Smooth muscle cell of the brain vasculature (primary cell): Measurements from ENCODE around the gene NMNAT3.

Experiments
- DNase-seq: peaks from one replicate; pipeline ENCODE4 v3.0.0-alpha.2; 2012; ENCODE audit warnings: low read depth, low spot score

NMNAT3 gene

DNA sequence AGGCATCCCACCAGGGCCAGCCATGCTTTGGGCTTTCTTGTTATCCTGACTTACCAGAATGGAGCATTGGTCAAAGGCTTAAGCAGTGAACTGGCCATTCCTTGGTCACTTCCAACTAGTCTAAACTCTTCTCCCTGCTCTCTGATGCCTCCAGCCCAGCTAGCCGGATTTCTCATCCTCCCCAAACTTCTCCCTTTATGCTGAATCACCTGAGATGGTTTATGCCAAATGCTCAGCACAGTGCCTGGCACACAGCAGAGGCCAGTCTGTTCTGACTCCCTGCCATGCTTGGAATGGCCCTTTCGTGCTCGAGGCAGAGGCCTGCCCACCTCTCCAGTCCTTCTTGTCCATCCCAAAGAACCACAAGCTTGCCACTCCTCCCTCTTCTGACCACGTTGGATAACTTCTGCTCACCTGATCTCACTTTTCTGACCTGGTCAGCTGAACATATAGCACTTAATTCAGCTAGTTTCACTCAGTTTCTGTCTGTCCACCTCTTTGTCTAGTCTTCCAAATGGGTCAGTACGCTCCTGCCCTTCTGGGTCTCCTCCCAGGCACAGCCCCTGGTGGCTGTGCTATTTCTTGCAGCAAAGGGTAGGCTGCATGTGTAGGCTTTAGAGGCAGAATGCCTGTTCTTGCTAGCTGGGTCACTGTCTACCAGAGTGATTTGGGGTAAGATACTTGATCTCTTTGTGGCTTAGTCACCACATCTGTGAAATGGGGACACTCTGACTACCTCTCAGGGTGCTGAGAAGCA is 136.1 kb downstream of the NMNAT3 start:
- no peak for DNase-seq

DNA sequence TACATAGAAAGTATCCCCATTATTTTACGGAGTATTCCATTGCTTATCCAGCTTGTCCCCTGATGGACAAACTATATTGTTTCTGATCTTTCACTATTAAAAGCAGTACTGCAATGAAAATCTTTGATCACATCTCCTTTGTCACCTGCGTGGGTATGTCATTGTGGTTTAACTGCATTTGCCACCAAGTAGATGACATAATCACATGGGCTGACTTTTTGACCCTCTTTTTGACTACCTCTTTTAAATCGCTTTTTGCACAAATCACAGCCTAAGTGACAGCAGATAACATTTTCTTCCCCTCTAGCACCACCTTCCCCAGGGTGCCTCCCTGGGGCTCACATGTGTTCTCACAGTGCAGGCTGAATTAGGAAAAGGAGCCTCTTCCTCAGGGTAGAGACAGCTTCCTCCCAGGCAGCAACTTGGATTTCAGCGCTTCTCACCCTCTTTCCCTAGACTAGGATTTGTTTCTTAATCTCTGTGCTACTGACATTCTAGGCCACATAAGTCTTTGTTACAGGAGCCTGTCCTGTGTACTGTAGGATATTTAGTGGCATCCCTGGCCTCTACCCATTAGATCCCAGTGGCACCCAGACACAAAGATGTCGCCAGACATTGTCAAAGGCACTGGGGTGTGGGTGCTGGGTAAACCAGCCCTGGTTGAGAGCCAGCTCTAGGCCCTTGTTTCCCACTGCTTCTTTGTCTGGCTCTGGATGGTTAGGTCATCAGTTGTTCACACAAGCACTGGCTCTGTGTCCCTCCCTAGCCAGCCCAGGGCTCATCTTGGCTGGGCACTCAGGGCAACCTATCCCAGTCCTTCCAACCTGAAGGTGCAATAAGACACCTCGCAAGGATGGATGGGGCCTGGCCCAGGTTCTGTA is 136.9 kb downstream of the NMNAT3 start:
- DNase-seq: no peak

DNA sequence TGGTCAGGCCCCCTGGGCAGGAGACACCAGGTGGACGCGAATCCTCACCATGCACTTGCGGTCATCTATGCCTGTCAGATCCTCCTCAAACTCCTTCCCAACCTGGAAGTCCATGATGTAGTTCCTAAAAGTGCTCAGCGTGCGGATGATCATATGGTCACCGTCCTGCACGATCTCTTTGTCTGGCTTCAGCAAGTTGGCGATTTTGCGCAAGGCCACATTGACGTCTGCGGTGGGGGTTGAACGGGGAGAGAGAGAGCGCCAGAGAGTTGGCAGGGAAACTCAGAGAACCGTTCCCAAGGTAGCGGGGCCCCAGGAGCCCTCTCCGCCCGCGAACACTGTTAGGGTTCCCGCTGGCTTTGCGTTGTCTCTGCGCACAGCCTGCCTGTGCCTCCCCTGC is 139.0 kb downstream of the NMNAT3 start:
- DNase-seq: no peak

DNA sequence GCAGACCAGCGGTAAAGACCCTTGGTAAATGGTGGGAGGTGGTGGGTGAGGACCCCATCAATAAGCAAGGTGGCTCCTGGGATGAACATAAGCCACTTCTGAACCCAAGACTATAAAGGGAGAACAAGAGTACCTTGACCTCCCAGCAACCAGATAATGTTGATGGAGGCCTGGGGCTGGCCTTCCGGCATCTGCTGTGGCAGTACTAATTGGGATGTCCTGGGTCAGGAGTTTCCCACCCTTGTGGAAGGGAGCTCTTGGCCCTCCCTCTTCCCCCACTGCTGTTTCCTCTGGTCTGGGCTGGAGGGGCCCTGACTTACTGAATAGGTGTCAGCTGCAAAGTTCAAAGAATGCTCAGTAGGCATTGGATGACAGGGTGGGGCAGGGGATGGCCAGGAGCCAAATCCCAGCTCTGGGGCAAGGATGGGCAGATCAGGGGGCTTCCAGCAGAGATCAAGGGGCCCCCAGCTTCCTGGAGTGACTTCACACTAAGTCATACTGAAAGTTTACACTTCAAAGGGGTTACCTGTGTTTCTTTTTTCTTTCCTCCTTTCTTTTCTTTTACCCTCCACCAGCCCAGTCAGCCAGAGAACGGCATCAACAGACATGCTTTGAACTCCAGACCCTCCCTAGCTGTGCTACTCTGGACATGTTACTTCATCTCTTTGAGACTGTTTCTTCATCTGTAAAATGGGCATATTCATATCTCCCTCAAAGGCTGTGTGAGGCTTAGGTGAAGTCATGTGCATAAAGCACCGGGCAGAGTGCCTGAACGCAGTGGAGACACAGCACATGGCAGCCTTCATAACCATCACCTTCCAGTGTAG is 139.8 kb downstream of the NMNAT3 start:
- DNase-seq: no peak

DNA sequence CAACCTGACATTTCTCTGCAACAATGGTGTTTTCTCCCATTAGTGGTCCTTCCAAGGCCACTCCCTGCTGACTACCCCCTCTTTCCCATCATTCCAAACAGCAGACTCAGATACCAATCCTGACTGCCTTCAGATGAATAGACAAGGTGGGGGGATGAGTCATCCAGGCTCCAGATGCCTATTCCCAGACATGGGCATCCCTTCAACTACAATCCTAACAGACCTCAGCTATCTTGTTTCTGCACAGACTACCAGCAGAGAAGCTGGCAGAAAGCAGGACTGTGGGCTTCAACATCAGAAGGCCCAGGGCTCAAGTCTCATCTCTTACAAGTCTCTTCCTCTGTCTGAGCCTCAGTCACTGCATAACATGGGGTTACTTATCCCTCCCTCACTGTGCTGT is 140.4 kb downstream of the NMNAT3 start:
- DNase-seq: no peak

DNA sequence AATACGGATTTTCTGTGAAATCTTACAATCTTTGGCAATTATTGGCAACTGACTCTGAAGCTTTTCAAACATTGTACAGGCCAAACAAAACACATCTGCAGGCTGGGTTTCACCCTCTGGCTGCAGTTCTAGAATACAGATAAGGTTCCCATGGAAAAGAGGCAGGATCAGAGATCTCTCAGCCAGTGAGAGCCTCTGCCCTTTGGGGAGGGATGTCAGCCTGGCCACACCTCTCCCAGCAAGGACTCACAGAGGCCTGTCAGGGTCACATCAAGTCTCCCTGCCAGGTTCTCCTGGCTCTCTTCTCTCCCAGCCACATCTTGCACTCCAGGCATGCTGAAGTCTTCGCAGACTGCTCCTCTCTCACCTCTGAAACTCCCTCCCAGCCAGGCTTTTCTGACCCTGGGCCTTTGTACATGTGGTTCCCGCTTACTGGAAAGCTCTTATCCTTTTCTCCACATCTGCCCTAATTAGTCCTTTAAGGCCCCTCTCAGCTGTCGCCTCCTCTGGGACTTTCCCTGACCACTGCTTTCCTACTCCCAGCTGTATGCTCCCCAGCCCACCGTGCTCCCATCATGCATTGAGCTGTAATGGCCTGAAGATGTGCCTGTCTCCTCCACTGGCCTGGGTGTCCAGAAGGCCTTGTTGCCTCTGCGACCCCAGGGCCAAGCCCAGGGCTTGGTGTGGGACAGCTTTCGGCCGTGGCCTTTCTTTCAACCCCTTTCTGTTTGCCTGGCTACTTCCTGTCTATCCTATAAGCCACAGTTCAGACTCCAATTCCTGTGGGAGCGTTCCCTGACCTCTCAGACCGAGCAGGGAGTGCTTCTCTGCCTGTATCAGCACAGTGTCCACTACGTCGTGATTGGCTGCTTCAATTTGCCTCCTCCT is 142.5 kb downstream of the NMNAT3 start:
- no peak for DNase-seq

DNA sequence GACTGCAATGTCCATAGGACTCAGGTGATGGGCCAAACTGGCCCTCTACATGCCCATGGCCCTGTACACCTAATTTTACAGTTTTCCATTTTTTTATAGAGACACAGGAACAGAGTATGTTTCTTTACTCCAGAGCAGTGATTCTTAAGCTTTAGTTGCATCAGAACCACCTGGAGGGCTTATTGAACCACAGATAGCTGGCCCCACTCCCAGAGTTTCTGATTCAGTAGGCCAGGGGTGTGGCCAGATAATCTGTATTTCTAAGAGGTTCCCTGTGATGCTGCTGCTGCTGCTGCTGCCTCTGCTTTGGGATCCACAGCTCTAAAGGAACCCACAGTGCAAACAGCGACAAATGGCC is 143.3 kb downstream of the NMNAT3 start:
- DNase-seq: no peak

DNA sequence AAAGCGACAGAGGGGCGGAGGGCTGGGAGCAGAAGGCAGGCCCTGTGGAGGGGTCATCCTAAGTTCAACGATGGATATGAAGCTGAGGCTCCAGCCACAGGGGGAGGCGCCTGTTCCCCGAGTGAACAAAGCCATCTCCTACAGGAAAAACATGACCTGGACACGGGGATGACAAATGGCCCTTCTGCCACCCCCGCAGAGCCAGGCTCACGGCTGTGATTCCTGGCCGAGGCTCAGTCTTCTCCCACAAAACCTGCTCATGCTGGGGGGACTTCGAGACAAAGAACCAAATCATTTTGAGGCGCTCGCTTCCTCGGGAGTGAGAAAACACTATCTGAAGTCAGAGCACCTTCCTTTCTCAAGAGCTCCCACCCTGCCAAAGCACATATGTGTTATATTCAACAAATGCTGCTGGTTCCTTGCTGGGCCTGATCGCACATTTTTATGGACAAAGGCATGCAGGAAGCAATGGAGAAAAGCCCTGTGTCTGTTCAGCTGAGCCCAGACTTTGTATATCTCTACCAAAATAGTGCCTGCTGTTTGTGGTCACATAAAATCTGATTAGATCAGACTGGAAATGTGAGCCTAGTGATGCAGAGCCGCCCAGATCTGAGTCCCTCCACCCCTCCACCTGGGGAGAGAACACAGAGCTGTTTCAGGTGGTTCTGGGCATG is 143.9 kb downstream of the NMNAT3 start:
- no peak for DNase-seq

DNA sequence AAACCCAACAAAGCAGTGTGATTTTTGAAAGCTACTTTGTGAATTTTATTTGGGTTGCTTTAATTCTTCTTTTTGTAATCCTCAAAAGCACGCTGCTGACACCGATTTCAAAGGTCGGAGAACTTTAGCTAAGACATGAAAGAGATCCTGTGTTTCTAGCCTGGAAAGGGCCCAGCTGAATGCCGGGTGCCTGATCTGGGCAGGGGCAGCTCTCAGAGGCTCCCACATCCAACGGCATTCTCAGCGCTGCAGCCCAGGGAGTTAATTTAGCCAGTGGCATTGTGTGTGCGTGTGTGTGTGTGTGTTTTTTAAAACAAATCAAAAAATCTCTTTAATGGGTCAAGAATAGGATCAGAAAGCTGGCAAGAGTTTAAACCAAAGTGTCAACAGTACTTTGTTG is 144.8 kb downstream of the NMNAT3 start:
- DNase-seq: no peak

DNA sequence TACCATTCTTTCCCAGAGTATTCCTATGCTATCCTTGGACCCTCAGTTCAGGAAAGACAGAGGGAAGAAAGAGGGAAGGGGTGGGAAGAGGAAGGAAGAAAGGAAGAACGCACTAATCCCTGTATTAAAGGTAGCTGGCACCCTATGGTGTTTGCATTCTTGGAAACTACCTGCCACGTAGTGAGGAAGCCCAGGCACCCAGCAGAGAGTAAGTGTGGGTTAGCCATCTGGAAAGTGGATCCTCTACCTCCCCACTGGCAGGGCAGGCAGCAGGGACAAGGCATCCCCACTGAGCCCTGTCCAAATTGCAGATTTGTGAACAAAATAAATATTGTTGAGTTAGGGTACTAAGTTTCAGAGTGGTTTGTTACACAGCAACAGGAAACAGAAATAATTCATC is 147.1 kb downstream of the NMNAT3 start:
- DNase-seq: no peak

DNA sequence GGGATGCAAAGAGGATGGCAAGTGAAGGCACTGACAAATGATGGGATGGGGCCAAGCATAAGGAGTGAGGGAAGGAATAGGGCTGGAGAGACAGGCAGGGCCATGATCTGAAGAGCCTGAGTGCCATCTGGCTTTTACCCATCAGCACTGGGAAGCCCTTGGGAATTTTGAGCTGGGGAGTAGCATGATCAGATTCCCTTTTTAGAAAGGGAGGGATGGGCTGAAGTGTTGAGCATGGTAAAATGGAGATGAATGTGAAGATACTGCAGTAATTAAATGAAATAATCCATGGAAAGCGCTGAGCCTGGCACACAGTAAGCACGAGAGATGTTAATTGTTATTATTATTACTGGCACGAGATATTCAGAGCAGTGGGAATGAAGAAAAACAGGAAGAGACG is 148.1 kb downstream of the NMNAT3 start:
- DNase-seq: no peak

DNA sequence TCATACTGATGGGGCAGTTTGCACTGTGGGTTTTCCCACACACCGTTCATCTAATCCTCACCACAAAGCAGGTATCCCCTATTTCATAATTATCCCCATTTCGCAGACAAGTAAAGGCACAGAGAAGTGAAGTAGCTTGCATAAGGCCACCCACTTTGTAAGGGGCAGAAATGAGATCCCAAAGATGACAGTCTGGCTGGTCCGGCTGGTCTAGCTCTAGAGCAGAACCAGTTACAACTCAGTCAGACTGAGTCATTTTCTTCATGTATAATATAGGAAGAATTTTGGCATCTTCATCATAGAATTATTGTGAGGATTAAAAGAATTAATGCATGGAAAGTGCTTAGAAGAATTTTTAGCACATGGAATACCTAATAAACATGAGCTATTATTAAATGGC is 148.8 kb downstream of the NMNAT3 start:
- no peak for DNase-seq

DNA sequence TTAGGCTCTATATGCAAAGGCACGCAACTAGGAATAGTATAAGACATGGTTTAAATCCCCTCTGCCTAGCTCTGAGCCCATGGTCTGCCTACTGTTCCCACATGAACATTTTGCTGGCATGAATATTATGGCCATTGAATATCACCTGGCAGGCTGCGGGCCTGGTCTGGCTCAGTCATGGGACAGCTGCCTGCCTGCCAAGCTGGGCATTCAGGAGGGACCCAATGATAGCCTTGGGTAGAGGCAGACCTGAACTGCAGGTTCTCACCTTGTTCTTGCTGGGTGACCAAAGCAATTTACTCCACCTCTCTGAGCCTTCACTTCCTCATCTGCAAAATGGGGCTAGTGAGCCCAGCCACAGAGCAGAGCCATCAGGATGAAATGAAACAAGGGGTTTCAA is 149.5 kb downstream of the NMNAT3 start:
- DNase-seq: no peak

DNA sequence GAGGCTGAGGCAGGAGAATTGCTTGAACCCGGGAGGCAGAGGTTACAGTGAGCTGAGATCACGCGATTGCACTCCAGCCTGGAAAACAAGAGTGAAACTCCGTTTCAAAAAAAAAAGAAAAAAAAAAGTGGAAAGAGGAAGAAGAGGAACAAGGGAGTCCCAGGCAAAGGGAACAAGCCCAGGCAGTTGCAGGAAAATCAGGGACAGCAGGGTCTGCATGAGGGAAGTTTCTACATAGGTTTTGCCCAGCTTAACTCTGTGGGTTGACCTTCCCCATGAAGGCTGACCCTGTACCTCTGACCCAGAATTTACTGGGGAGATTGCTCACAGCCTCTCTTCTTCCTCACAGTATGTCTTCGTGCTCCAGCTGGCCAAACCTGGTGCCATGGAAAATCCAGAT is 150.5 kb downstream of the NMNAT3 start:
- no peak for DNase-seq

DNA sequence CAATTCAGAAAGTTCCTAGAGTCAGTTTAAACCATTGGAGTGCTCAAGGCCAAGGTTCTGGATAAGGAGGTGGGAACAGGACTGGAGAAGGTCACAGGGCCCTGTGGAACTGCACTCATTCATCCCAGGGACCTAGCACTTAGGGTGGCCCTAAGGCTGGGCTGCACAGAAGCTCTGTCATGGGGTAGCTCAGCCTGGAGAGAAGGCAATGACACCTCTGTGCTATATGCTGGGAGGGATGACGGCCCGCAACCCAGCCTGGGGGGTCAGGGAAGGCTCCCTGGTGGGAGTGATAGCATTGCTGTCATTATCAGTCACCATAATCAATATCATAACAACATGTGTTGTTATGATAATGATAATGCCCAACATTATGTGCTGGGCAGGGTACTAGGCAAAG is 151.6 kb downstream of the NMNAT3 start:
- no peak for DNase-seq

DNA sequence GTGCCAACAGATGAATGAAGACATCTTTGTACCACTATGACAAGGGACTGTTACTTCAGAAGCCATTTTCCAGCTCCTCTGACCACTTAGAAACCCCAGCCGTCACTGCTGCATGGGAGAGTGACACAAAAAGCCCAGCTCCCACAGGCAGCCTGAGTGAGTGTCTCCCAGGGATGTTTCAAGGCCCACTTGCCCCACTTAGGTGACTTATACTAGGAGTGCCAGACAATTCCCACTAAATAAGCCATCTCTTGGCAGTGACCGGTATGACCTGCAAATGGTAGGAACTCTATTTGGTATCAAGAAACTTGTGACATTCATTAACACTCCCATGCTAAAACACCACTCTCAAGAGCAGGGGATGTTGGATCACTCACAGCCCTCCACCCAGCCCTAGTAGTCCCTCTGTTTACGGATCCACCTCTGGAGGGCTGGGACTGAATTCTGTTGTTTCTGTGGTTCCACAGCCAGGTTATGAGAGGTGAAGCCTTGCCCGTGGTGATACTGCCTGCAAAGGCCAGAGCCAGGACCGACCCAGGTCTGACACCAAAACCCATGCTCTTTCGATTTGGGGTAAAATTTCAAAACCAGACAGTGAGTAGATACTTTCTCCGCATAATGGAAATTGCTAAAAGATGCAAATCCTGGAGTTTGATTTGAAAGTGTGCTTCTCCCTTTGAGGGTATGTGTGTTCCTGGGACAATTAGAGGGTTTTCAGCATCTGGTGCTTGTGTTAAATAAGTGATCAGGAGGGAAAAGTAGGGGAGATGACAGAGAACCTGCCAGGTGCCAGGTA is 152.7 kb downstream of the NMNAT3 start:
- no peak for DNase-seq

DNA sequence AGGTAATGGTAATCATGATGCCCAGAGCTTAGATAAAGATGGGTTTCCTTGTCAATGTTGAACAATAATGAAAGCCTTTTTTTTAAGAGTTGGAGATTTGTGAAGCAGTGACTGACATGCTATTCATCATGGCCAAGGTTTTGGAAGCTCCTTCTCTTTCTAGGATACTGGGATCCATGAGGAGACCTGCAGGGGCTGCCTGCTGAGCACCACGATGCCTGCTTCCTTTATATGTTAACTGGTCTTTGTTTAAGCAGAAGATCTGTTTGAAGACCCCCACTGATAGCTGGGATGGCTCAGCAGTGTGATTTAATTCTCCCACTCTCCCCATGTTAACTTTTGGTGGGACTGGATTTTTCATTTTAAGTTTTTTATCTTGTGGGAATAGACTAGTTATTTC is 154.1 kb downstream of the NMNAT3 start:
- no peak for DNase-seq

DNA sequence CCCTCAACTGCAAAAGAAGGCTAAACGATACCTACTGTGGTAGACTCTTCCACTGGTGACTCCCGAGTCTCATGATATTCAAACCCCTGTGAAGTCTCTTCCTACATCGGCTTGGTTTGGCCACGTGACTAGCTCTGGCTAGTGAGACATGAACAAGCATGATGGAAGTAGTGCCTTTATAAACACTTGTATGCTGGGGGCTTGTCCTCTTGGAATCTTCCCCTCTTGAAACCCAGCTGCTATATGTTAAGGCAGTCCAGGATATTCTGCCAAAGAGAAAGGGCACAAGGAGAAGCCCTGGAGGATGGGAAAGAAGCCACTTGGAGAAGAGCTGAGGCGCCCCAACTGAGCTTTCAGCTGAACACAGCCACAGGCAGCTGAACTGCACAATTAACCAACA is 154.6 kb downstream of the NMNAT3 start:
- DNase-seq: no peak

DNA sequence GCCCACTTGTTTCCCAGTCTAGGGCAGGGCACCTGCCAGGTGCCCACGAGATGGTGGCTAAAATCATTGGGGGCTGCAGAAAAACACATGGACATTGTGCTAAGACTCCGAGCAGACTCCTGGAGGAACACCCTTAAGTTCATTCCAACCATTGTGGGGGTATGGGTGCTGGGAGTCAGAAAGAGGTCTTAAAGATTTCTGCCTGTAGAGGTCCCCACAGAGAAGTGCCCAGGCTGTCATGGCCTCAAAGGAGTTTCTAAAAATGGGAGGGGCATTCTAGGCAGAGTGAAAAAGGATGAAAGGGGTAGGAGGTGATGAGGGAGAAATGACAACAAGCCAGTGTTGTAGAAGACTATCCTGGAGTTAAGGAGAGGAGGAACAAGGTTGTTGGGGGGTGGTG is 155.4 kb downstream of the NMNAT3 start:
- DNase-seq: no peak

DNA sequence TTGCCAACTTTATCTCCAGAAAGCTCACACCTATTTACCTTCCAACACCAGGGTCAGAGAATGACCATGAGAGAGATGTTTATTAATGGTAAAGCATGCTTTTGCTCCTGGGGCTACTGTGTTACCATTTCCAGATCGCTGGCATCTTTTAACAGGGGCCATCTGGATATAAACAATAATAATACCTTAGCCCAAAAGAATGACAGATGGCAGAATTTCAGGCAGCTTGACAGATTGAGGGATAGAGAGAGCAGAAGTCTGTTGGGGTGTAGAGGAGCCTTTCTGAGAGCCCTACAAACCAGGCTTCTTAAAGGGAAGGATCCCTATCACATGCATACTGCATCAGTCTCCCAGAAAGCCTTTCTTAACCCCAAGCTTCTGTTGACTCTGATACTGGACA is 156.0 kb downstream of the NMNAT3 start:
- DNase-seq: no peak
